GM23248 (cell line): Measurements from ENCODE around the gene LRRC2. TPM values are rescaled to one million over a fixed set of nuclear protein-coding genes. Genes with fewer than 3 reads are reported as not detected.

Experiments used
- DNase-seq: peaks from one replicate; pipeline ENCODE4 v3.0.0-alpha.2; 2015
- H2AFZ ChIP-seq: fragments of 200-600 bp; sonication (generic); 2 replicates; pipeline ENCODE4 v1.6.1; 2016; ENCODE audit warnings: antibody characterized with exemption
- H3F3A ChIP-seq: fragments of 200-600 bp; sonication (generic); 2 replicates; pipeline ENCODE4 v1.6.1; 2016; ENCODE audit warnings: mild to moderate bottlenecking, antibody characterized with exemption, mixed run types; ENCODE audit not compliant: insufficient read depth
- H3K27ac ChIP-seq: fragments of 200-600 bp; sonication (generic); 2 replicates; pipeline ENCODE4 v1.5.1; 2016; ENCODE audit warnings: mild to moderate bottlenecking
- H3K27me3 ChIP-seq: fragments of 200-600 bp; sonication (generic); replicated peaks from 2 replicates; pipeline ENCODE4 v1.6.1; 2016; ENCODE audit warnings: mild to moderate bottlenecking; ENCODE audit not compliant: insufficient read depth
- H3K36me3 ChIP-seq: fragments of 200-600 bp; sonication (generic); 2 replicates; pipeline ENCODE4 v1.6.1; 2016; ENCODE audit warnings: low read depth, mild to moderate bottlenecking
- H3K4me1 ChIP-seq: fragments of 200-600 bp; sonication (generic); 2 replicates; pipeline ENCODE4 v1.6.1; 2016; ENCODE audit warnings: mild to moderate bottlenecking; ENCODE audit not compliant: insufficient read depth
- H3K4me2 ChIP-seq: fragments of 200-600 bp; sonication (generic); one replicate; pipeline ENCODE4 v1.6.1; 2016; ENCODE audit warnings: mild to moderate bottlenecking; ENCODE audit not compliant: unreplicated experiment
- H3K4me3 ChIP-seq: fragments of 200-600 bp; sonication (generic); 2 replicates; pipeline ENCODE4 v1.5.1; 2016; ENCODE audit warnings: mild to moderate bottlenecking
- H3K79me2 ChIP-seq: fragments of 200-600 bp; sonication (generic); 2 replicates; pipeline ENCODE4 v1.6.1; 2016; ENCODE audit warnings: mild to moderate bottlenecking; ENCODE audit not compliant: insufficient read depth
- H3K9ac ChIP-seq: fragments of 200-600 bp; sonication (generic); 2 replicates; pipeline ENCODE4 v1.6.1; 2016; ENCODE audit warnings: mild to moderate bottlenecking
- H3K9me2 ChIP-seq: fragments of 200-600 bp; sonication (generic); 2 replicates; pipeline ENCODE4 v1.6.1; 2016; ENCODE audit warnings: mixed run types, mild to moderate bottlenecking, moderate library complexity; ENCODE audit not compliant: insufficient read depth
- H3K9me3 ChIP-seq: fragments of 200-600 bp; sonication (generic); one replicate; pipeline ENCODE4 v1.6.1; 2017; ENCODE audit warnings: low read depth
- H4K20me1 ChIP-seq: fragments of 200-600 bp; sonication (generic); 2 replicates; pipeline ENCODE4 v1.6.0; 2016; ENCODE audit not compliant: insufficient read depth
- EZH2 ChIP-seq: fragments of 200-600 bp; sonication (generic); IDR thresholded peaks from 2 replicates; pipeline ENCODE4 v1.6.1; 2018; ENCODE audit warnings: antibody characterized with exemption, mild to moderate bottlenecking; ENCODE audit not compliant: insufficient read depth, poor library complexity, severe bottlenecking
- EZH2phosphoT487 ChIP-seq: fragments of 200-600 bp; sonication (generic); IDR thresholded peaks from 2 replicates; pipeline ENCODE4 v1.6.1; 2018; ENCODE audit warnings: antibody characterized with exemption, moderate library complexity, mild to moderate bottlenecking, low read depth; ENCODE audit not compliant: insufficient read depth
- WGBS, 2 experiments: methylation state at CpG; one replicate each; pipeline ENCODE4 v1.1.6; 2015 to 2017; ENCODE audit warnings: low lambda C conversion rate in 2 of 2, low coverage in 1 of 2; ENCODE audit errors: missing lambda C conversion rate in 2 of 2; 5-methylcytosine and 5-hydroxymethylcytosine counted together
- in situ Hi-C: fragments of 300-500 bp; cut with MboI; formaldehyde crosslinking; loops from 2 replicates; pipeline ENCODE4 v1.15.0; 2020
- polyA plus RNA-seq: library from polyadenylated mRNA; unstranded; fragments of >200 nt; fragmentation: Nextera tagmentation; extraction: Ambion mirVana; gene quantifications from 2 replicates; pipeline ENCODE4 v1.2.1, GENCODE V29; 2016
- total RNA-seq: library from RNA; depleted of rRNA; stranded (reverse); fragments of >200 nt; shearing (Covaris generic); gene quantifications from 2 replicates; pipeline ENCODE4 v1.2.3, GENCODE V29; 2014

The LRRC2 gene
- total and polyA plus RNA-seq, 2 experiments from 2014 or later, result 10.8 to 16.7 TPM

DNA sequence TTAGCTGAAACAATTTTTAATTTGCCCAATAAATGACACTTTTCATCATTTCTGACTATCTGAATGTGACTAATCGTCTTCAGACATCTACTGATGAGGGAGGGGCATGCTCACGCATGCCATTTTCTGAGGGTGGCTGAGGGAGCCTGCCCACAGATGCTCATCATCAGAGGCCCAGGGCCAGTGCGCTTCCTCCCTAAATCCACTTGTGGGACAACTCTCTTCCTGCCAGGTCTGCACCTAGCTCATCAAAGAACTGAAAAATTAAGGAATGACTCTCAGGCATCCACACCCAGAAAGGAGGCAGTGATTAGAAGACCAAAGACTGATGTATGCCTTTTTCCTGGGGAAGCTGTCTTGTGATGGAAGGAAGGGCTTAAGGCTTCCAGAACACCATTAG lies 45.6 kb downstream of the LRRC2 start:
- Histone ChIP-seq H3K27ac (no peak overlapping the region), H3K9ac (no peak overlapping the region), H3K4me2 (no peak overlapping the region), H3K9me2 (no peaks in the 10 kb centered on the region), H3K27me3 (no peaks in the 10 kb centered on the region), H3K79me2 (no peaks in the 10 kb centered on the region), H3K4me1 (peaks cover 19% of the 10 kb centered on the region), H3F3A (peaks cover 9% of the 10 kb centered on the region), H3K36me3 (no peaks in the 10 kb centered on the region), H3K4me3 (no peak overlapping the region), H4K20me1 (no peaks in the 10 kb centered on the region), H2AFZ (no peak overlapping the region), H3K9me3 (no peaks in the 10 kb centered on the region)
- WGBS, 2 experiments, result 83 to 88% methylated on average over 3 of the region's 3 CpGs
- TF ChIP-seq EZH2phosphoT487, result no peak
- TF ChIP-seq EZH2, result no peak
- in situ Hi-C loops, result no loop called here
- DNase-seq, result no peak

DNA sequence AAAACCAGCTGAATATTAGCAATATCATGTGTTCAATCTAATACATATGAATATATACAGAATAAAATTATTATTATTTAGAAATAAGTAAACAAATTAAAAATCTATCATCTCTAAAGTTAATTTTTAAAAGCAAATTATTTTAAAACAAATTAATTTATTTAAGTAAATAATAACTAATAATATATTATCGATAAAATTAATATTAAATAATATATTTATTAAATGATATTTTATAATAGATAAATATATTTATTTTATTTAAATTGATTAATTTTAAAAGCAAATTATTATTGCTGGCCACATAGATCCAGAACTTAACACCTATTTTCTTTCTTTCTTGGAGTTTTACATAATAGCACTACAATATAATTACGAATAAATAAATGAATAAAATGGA lies 46.1 kb downstream of the LRRC2 start:
- H3K36me3 ChIP-seq, result no peaks in the 10 kb centered on the region
- no peak overlapping the region for H3K4me2 ChIP-seq
- in situ Hi-C loops, result no loop called here
- no peak overlapping the region for H2AFZ ChIP-seq
- H3K79me2 ChIP-seq, result no peaks in the 10 kb centered on the region
- peaks cover 9% of the 10 kb centered on the region for H3F3A ChIP-seq
- peaks cover 19% of the 10 kb centered on the region for H3K4me1 ChIP-seq
- TF ChIP-seq EZH2 (no peak), EZH2phosphoT487 (no peak)
- H3K9me2 ChIP-seq, result no peaks in the 10 kb centered on the region
- DNase-seq, result no peak
- H4K20me1 ChIP-seq, result no peaks in the 10 kb centered on the region
- no peak overlapping the region for H3K4me3 ChIP-seq
- no peak overlapping the region for H3K9ac ChIP-seq
- no peaks in the 10 kb centered on the region for H3K27me3 ChIP-seq
- WGBS, 2 experiments, result 92 to 96% methylated on average over 2 of the region's 2 CpGs
- H3K27ac ChIP-seq, result no peak overlapping the region
- H3K9me3 ChIP-seq, result no peaks in the 10 kb centered on the region

DNA sequence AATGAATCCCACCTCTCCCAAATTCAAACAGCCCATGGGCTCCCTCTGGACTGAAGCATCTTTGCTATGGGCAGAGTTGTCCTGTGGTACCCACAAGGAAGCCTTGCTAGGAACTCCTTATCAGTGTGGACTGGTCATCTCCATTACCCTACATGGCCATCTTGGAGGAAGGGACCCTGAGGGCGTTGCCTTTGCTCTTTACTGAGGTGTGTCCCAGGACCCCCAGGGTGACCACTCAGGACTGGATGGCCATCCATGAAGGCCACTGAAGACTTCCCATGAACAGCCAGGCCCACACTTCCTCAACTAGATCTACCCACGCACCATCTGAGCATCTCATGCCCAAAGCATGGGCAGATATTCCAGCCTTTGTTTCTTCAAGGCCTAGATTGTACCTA lies 48.3 kb downstream of the LRRC2 start:
- DNase-seq, result no peak
- no peak overlapping the region for H2AFZ ChIP-seq
- H3K4me2 ChIP-seq, result no peak overlapping the region
- H3K27me3 ChIP-seq, result no peaks in the 10 kb centered on the region
- no peaks in the 10 kb centered on the region for H3K9me3 ChIP-seq
- H3K4me3 ChIP-seq, result no peak overlapping the region
- H3F3A ChIP-seq, result peaks cover 9% of the 10 kb centered on the region
- H4K20me1 ChIP-seq, result no peaks in the 10 kb centered on the region
- H3K4me1 ChIP-seq, result peaks cover 19% of the 10 kb centered on the region
- no peaks in the 10 kb centered on the region for H3K79me2 ChIP-seq
- H3K27ac ChIP-seq, result no peak overlapping the region
- in situ Hi-C loops, result no loop called here
- H3K9ac ChIP-seq, result no peak overlapping the region
- TF ChIP-seq EZH2 (no peak), EZH2phosphoT487 (no peak)
- H3K36me3 ChIP-seq, result no peaks in the 10 kb centered on the region
- no peaks in the 10 kb centered on the region for H3K9me2 ChIP-seq
- WGBS, 2 experiments, result 97 to 100% methylated on average over 2 of the region's 2 CpGs

DNA sequence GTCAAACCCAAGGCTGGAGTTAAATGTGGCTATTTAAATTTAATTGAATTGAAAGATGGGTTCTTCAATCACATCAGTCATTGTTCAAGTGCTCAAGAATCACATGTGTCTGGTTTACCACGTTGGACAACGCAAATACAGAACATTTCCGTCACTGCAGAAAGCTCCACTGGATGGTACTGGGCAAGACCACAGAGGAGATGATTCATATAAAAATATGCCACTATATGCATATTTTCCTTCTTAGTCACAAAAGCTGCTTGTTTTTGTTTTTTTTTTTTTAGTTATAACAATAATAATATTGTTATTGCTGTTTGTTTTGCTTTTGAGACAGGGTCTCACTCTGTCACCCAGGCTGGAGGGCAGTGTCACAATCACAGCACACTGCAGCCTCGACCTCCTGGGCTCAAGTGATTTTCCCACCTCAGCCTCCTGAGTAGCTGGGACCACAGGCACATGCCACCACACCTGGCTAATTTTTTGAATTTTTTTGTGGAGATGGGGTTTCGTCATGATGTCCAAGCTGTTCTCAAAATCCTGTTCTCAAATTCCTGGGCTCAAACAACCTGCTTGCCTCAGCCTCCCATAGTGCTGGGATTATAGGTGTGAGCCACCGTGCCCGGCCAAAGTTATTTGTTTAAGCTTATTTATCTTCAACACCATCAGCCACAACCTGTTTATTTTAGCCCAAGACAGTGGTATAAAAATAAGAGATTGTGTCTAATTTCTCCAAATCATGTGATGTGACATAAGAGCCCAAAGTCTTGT lies 48.9 kb downstream of the LRRC2 start:
- Histone ChIP-seq H3K9ac (no peak overlapping the region), H3K27ac (peak overlapping the region; percentile 41; the same call in 1 of the 2 replicates)
- no peak for TF ChIP-seq EZH2phosphoT487
- no peak for TF ChIP-seq EZH2

More for the DNA sequence above, 48.9 kb downstream of the LRRC2 start:
- no peaks in the 10 kb centered on the region for H4K20me1 ChIP-seq
- in situ Hi-C loops, result no loop called here
- H3K4me1 ChIP-seq, result peaks cover 19% of the 10 kb centered on the region
- H2AFZ ChIP-seq, result no peak overlapping the region
- DNase-seq, result peak; percentile 81
- H3K4me3 ChIP-seq, result no peak overlapping the region
- no peaks in the 10 kb centered on the region for H3K79me2 ChIP-seq
- no peak overlapping the region for H3K4me2 ChIP-seq
- H3K27me3 ChIP-seq, result no peaks in the 10 kb centered on the region
- H3K36me3 ChIP-seq, result no peaks in the 10 kb centered on the region
- H3K9me2 ChIP-seq, result no peaks in the 10 kb centered on the region
- no peaks in the 10 kb centered on the region for H3K9me3 ChIP-seq
- 75 to 80% methylated on average over 7 of the region's 7 CpGs for WGBS, 2 experiments
- peaks cover 9% of the 10 kb centered on the region for H3F3A ChIP-seq
